ENCODE results near the gene CD79A. TPM values are rescaled to one million over a fixed set of nuclear protein-coding genes. Genes with fewer than 3 reads are reported as not detected.
"Not testable (repeated sequence)": the region's sequence is repeated elsewhere in the genome, so short reads cannot be mapped to it uniquely, and the experiment has no call there.

Gene CD79A
- total RNA-seq, 1 experiment from 2014 or later = not detected

DNA sequence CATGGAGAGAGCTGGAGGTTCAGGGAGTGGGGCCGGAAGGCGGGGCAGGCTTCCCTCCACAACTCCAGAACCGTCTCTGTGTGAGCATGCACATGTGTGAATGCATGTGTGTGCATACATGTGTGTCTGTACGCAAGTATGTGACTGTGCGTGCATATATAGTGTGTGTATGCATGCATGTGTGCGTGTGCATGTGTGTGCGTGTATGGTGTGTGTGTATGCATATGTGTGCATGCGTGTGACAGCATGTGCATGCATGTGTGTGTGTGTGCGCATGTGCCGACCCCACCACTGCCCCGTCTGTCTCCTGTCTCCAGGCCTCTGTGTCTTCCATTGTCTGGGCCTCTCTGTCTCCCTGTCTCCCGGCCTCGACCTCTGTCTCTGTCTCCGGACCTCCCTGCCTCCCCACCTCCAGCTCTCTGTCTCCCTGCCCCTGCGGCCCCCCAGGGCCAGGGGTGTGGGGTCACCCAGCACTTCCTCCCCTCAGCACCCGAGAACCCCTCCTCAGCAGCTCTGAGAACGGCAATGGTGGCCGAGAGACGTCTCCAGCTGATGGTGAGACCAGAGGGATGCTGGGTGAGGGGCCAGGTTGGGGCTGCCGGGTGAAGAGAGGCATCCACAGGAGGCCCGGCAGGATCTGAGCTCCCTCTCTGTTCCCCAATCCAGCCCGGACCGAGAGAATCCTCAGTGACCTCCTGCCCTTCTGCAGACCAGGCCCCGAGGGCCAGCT is 28.4 kb downstream of the CD79A start:
- no peak for DNase-seq (ENCODE audit: low read depth)

DNA sequence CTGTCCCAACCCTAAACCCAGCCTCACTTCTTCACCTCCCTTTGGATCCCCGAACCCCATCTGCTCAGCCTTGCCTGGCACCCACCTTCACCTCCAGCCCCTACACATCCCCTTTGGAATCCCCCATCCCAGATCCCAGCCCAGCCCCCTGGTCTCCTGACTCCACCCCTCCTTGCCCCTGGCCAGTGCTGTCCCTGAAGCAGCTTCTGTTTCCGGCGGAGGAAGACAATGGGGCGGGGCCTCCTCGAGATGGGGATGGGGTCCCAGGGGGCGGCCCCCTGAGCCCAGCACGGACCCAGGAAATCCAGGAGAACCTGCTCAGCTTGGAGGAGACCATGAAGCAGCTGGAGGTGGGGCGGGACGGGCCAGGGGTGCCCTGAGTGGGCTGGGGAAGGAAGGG is 29.2 kb downstream of the CD79A start:
- DNase-seq (ENCODE audit: low read depth) = no peak

GRCh38 chr19:41906916-41907680 is 30.0 kb downstream of the CD79A start:
- DNase-seq (ENCODE audit: low read depth) = no peak

DNA sequence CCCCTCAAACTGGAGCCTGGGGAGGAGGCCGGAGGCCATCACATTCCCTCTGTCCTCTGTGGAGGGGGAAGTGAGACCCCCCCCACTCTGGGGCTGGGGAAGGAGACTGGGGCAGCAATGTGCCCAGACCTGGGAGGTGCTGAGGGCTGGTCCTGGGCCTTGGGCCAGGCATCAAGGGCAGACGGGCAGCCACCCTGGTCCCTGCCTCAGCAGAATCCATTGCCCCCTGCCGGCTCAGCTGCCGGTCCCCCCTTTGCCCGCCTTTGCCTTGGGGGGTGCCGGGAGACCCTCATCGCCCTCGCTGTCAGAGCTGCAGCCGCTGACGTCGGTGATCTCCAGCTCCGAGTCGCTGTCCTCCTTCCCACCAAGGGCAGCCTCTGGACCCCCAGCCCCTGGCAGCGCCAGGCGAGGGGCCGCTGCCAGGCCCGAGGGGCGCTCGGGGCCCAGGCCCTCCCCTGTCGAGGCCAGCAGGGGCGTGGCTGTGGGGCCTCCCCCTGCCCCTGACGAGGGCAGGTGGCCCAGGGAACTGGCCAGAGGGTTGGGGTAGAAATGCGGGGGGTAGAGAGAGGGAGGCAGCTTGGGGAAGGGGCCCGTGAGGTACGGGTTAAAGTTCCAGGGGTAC is 31.0 kb downstream of the CD79A start:
- no peak for DNase-seq (ENCODE audit: low read depth)

GRCh38 chr19:41908724-41909464 is 31.8 kb downstream of the CD79A start:
- no peak for DNase-seq (ENCODE audit: low read depth)

- no peak for DNase-seq (ENCODE audit: low read depth)
Observed at GRCh38 chr19:41909706-41910105, 32.6 kb downstream of the CD79A start.

GRCh38 chr19:41910240-41910991 is 33.3 kb downstream of the CD79A start:
- DNase-seq (ENCODE audit: low read depth) = no peak

DNA sequence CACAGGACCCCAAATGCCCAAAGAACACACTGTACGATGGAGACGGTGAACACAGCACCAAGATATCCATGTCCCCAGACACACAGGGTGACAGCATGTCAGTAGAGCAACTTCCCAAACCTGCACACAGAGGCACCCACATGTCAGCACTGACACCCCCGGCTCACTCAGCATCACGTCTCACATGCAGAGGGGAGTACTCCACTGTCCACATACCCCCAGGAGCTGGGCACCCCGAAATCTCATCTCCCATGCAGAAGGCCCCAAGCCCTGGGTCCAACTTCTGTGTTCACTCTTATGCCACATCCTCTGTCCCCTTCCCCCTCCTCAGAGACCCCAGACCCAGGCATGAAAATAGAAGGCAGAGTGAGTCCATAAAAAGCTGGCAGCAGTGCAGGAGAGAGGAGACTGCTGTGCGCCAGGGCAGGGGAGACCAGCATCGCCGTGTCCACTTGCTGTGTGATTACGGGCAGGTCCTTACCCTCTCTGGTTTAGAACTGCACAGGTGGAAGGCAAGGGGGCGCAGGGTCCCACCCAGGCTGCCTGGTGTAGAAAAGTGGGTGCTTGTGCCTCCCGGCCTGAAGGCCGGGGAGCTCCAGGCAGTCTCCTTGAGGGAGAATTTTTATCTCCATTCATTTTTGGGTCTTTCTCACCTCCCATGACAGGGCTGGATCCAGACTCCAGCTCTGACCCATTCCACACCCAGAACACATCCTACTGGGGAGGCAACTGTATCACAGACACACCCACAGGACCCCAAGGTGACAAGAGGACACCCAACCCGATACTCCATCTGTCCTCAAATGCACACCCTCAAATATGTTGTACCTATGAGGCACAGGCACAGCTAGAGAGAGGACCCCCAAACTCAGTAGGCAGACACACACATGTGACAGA is 34.2 kb downstream of the CD79A start:
- no peak for DNase-seq (ENCODE audit: low read depth)

GRCh38 chr19:41911889-41912731 is 35.0 kb downstream of the CD79A start:
- no peak for DNase-seq (ENCODE audit: low read depth)

DNA sequence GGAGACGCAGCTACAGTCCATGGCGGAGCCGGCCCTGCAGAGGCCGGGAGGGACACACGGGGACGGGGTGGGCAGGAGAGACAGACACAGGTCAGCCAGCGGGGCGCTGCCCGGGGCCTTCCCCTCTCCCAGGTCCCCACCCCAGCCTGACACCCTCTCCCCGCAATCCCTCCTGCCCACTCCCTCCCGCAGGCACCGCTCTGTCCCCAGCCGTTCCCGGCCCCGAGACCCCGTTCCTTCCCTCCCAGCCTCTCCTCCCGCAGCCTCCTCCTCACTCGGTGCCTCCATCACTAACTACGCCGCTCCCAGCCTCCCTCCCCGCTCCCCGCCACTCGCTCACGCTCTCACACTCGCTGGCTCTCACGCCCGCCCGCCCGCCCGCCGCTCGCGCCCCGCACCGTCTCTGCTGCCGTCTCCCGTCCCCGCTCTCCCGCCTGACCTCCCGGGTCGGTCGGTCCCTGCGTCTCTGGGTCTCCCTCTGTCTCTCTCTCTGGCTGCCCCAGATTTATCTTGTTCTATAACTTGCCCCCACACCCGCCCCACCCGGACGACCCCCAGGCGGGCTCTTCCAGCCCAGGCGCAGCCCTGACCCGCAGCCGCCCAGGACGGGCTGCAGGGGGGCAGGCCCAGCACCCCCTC is 35.9 kb downstream of the CD79A start:
- no peak for DNase-seq (ENCODE audit: low read depth)

DNA sequence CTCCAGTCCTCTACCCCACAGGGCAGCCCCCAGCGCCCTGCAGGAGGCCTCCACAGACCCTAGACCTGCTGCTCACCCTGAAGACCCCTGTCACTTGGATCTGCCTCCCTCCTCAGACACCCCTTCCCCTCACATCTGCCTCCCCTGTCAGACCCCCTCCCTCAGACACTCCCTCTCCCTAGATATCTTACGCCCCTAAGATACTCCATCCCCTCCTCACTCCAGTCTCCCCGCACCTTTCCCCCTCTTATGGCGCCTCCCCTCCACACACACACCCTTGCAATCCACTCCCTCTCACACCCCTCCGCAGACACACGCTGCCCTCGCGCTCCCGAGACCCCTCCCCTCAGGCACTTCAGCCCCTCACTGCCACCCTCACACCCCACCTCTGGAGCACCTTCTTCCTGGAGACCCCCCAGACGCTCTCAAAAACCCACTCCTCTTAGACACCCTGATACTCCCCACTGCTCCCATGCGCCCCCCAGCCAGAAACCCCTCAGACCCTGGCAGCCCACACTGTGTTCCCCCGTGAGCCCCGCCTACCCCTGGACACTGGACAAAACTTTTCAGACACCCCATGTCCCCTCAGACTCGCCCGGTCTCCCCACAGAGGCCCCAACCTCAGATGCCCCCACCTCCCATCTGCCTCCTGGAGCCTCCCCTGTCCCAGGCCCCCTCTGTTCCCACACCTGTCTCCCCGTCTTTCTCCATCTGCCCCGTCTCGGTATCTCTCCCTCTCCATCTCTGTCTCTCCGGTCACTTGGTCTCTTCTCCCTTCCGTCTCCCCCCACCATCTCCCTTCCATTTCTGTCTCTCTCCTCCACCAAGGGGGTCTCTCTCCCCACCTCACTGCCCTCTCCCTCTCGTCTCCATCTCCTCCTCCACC is 36.7 kb downstream of the CD79A start:
- no peak for DNase-seq (ENCODE audit: low read depth)

DNA sequence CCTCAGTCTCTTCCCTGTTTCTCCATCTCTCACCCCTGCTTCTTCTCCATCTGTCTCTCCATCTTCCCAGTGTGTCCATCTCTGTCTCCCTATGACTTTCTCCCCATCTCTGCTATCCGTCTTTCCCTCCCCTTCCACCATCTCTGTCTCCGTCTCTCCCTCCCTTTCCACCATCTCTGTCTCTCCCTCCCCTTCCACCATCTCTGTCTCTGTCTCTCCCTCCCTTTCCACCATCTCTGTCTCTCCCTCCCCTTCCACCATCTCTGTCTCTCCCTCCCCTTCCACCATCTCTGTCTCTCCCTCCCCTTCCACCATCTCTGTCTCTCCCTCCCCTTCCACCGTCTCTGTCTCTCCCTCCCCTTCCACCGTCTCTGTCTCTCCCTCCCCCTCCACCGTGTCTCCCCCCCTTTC is 37.4 kb downstream of the CD79A start:
- DNase-seq (ENCODE audit: low read depth) = not testable (repeated sequence)

- DNase-seq (ENCODE audit: low read depth) = no peak
Observed at GRCh38 chr19:41915021-41915775, 38.1 kb downstream of the CD79A start.

DNA sequence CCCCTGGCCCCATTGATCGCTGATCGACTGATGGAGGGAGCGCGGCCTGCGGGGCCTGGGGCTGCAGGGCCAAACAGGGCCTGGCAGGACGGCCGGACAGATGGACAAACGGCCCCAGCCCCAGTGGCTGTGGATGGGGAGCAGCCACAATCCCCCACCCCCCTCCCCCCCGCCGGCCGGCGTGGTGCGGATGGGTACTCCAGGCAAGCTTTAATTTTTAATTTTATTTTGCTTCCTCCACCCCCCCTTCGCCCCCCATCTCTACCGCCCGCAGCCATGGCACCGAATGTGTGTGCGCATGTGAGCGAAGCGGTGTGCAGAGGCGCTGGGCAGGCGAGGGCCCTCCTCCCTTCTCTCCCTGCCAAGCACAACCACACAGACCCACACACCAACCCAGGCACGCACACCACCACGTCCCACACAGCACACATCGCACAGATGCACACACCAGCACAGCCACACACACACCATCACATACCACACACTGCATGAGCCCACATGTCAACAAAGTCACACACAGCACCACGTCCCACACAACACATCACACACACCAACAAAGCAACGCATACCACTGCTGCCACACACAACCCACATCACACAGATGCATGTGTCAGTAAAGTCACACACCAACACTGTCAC is 38.8 kb downstream of the CD79A start:
- no peak for DNase-seq (ENCODE audit: low read depth)

DNA sequence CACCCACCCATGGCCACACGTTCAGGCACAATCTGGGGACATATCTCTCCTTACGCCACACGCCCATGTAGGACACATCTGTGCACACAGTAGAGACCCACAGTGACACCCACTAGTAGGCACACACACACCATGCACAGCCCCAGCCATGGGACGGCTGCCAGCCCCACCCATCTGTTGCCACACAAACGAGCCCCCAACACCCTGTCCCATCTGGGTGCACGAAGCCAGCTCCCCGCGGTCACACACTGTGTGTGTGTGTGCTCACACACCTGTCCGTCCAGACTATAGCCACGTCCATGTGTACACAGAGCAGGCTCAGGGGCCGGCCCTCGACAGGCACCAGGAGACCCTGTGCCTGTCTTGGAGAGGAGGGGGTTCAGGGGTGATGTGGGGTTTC is 40.6 kb downstream of the CD79A start:
- DNase-seq (ENCODE audit: low read depth) = no peak

- no peak for DNase-seq (ENCODE audit: low read depth)
Observed at GRCh38 chr19:41918095-41918494, 41.0 kb downstream of the CD79A start.

Measured in RPMI7951 (cell line).